Activated effector memory CD4-positive, alpha-beta T cell treated with anti-CD3 and anti-CD28 coated beads, Interleukin-2, amount 50 U/mL, for 16 hours (primary cell): ENCODE measurements around the gene NCAN.
A peak's percentile ranks its signal among the peaks of the same experiment; 100 is the strongest.
"Not testable (repeated sequence)": the region's sequence is repeated elsewhere in the genome, so short reads cannot be mapped to it uniquely, and the experiment has no call there.

Experiments
- DNase-seq: peaks from one replicate; pipeline ENCODE4 v3.0.0-alpha.2; 2020

The NCAN gene

DNA sequence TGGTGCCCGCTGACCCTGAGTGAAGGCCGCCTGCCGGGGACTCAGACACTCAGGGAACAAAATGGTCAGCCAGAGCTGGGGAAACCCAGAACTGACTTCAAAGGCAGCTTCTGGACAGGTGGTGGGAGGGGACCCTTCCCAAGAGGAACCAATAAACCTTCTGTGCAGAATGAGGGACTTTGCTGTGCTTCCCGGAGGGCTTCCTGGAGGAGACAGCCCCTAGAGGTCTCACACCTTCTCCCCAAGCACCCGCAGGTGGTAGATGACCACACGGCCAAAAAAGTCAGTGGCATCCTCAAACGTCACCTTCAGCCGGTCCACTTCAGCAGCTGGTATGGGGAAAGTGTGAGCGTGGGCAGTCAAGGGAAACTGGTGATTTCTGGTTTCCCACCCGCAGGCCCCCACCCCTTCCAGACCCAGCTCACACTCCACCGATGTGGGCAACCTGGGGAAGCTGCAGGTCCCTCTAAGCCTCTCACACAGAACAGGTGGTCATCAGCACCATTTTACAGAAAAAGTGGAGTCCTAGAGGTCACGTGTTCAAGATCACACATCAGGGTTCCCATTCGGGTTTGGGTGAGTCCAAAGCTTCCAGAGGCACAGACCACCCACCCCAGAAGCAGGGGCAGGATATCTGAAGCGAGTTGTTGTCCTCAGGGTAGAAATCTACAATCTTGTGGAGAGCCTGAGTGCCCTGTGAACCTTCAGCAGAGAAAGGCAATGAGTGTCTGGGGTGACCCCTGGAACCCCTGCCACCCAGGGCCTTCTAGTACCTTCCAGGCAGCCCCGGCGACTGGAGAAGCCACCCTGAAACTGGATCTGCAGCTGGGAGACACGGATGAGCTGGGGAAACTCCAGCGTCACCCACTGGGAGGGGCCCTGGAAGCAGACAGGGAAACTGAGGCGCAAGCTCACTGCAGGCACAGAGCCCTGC, 9.8 kb upstream of the NCAN start:
- DNase-seq: no peak

DNA sequence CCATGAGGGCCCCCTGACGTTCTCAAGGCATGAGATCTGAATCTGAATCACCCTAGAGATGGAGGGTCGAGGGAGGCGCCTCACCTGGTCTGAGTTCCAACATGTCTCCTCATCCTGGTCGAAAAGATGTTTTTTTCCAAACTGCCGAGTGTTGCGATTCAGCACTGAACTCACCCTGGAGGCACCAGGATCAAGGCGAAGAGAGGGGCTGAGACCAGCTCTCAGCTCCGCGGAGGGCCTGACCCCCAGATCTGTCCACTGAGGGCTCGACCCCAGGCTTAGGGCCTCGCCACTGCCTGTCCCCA, 9.1 kb upstream of the NCAN start:
- DNase-seq: no peak

GRCh38 chr19:19203012-19203856, 8.5 kb upstream of the NCAN start, which contains the start of gene NR2C2AP:
Gene NR2C2AP, minus strand, starts transcription at chr19:19203414. Its CDS starts 354 bp downstream, at chr19:19203060.
- DNase-seq: peak; percentile 97

DNA sequence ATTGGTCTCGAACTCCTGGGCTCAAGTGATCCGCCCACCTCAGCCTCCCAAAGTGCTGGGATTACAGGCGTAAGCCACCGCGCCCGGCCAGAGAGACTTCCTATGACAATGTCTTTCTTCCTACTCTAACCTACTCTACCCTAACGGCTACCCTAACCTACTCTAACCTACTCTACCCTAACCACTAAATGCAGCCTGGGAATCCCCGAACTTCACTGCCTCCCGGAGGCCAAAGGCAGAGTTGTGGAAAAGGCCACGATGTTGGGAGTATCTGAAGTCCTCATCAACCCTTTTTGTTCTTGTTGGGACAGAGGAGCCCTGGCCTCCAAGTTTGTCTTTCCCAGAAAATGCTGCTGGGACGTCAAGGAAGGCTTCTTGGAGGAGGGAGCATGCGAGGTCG, 7.6 kb upstream of the NCAN start:
- no peak for DNase-seq

GRCh38 chr19:19205416-19206410, 6.0 kb upstream of the NCAN start:
- DNase-seq: no peak

DNA sequence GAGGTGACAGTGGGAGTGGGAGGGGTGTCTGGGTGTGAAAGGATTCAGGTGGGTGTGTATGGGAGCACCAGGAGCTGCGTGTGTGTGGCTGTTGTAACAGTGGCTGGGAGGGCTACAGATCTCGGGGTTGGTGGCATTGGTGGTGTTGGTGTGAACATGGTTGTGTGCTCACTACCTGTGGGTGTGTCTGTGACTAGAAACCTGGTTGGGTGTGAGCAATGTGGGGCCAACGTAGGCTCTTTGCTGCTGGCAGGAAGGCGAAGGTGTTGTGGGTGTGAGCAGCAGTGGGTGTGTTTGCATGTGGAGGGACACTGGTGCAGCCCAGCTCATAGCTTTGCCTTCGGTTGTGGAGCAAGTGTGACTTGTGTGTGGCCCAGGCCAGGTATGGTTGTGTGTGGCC, 4.8 kb upstream of the NCAN start:
- DNase-seq: no peak

- DNase-seq: no peak
Observed at GRCh38 chr19:19207637-19208572, 3.9 kb upstream of the NCAN start.

GRCh38 chr19:19209372-19209771, 2.4 kb upstream of the NCAN start:
- DNase-seq: no peak

DNA sequence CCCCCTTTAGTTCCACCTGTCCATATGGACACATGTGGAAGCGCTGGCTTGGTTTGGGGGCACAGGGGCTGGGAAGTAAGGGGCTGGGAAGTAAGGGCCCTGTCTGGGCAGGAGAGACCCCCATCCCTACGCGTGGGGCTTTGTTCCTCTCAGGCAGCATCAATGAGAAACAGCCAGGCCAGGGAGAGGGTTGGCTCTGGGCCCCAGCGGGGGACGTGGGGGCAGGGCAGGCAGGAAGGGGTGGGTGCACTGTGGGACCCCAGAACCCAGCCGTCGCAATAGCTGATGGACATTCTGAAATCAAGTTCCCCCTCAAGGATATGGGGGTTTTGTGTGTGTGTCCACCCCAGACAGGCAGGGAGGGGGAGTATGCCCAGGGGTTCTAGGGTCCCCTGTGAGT, 1.2 kb downstream of the NCAN start:
- no peak for DNase-seq

DNA sequence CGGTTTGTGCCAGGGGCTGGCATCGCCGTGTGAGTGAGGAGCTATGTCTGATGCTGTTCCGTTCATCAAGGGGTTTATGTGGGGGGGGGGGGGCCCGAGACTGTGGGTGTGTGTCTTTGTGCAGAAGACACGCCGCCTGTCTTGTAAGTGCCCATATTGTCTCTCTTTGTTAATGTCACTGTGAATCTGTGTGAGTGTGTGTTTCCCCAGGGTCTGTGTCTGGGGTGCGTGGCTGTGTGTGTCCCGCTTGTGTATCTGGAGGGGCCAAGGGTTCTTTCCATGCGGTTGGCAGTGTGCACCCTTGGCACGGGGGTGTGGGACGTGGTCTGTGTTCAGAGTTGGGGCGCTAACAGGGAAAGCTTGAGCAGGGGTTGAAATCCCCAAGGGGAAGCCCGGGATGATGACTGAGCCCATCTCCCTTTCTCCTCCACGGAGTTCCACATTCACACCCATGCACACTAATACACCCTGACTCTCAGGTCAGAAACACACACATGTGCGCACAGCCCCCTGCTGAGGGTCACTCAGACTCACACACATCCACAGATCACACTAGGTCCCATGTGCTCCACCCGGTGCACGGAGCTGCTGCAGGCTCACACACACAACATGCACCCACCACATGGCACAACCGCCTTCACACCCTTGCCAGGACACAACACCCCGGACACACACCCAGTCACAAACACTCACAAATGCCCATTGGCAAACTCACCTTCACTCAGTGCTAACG, 1.8 kb downstream of the NCAN start:
- DNase-seq: no peak

DNA sequence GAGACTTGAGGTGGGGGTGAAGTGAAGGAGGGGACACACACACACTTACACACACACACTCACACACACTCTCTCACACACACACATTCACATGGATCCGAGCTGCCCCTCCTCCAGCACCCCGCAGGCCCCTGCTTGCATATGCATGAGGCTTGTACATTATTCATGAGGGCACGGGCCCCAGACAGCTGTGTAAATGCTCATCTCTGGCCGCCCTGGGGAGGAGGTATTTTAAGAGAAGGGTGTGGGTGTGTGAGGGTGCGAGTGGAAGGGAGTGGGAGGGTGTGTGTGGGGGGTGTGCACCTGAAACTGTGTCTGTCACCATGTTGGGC, 2.4 kb downstream of the NCAN start:
- no peak for DNase-seq

DNA sequence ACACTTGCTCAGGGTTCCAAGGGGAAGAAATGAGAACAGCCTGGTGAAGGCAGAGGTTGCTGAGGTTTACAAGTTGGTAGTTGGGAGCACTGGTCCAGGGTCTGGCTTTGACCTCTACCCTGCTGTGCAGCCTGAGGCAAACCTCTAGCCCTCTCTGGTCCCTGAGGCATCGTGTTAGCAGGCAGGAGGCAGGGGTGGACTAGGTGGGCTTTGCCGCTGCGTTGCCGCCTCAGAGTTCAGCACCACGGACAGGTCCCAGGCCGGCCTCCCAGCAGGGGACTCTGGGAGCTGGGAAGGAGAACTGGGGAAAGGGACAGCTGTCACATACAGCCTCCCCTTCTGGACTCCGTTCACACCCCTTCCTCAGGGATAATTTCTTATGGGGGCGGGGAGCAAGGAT, 3.1 kb downstream of the NCAN start:
- peak; percentile 71 for DNase-seq

DNA sequence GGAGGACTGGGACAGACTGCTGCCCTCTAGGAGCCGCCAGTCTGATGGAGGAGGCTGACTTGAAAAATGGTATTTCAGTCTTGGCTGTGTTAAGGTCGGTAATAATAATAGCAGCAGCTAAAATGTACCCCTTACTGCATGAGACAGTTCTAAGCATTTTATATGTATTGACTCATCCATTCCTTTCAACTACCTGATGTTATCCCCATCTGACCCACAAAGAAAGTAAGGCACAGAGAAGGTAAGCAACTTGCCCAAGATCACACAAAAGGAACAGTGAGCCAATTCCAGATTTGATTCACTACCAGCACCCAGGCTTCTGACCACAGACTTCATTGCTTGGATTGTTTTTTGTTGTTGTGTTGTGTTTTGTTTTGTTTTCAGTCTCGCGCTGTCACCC, 4.0 kb downstream of the NCAN start:
- no peak for DNase-seq

DNA sequence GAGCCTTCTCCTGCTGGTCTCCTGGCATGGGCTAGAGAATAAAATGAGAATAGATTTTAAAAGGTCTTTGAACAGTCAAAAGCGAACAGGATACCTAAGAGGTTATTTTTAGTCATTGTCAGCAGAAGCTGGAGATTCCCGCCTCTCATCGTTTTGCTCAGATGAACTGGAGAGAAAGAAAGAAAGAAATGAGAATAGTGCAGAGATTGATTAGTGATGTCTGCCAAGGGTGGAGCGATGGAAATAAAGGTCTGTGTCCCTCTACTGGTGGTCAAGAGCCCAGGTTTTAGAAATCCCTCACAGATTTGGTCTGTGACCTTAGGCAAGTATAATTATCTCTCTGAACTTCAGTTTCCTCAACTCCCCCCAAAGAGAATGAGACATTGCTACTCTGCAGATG, 5.3 kb downstream of the NCAN start:
- no peak for DNase-seq

DNA sequence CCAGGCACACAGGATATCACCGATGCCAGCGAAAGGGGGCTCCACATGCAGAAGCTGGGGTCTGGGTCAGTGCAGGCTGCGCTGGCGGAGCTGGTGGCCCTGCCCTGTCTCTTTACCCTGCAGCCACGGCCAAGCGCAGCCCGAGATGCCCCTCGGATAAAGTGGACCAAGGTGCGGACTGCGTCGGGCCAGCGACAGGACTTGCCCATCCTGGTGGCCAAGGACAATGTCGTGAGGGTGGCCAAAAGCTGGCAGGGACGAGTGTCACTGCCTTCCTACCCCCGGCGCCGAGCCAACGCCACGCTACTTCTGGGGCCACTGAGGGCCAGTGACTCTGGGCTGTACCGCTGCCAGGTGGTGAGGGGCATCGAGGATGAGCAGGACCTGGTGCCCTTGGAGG, 7.2 kb downstream of the NCAN start:
- DNase-seq: no peak

DNA sequence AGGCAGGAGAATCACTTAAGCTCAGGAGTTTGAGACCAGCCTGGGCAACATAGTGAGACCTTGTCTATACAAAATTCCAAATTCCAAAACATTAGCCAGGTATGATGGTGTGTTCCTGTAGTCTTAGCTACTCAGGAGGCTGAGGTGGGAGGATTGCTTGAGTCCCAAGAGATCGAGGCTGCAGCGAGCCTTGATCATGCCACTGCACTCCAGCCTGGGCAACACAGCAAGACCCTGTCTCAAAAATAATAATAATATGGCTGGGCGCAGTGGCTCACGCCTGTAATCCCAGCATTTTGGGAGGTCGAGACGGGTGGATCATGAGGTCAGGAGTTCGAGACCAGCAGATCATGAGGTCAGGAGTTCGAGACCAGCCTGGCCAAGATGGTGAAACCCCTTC, 9.2 kb downstream of the NCAN start:
- DNase-seq: not testable (repeated sequence)

DNA sequence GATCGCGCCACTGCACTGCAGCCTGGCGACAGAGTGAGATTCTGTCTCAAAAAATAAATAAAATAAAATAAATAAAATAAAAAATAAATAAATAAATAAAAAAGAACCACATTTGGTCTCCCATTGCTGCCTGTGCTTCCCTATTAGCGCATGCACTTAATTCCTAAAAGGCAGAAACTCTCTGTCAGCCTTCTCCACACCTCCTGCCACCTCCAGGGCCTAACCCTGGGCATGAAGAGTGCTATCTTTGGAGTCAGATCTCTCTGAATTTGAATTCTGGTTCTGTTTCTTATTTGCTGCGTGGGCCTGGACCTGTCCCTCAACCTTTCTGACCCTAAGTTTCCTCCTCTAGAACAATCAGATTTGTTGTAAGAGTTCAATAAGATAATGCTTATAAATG, 11.3 kb downstream of the NCAN start:
- DNase-seq: no peak

- DNase-seq: no peak
Observed at GRCh38 chr19:19223636-19224035, 11.9 kb downstream of the NCAN start.

GRCh38 chr19:19224150-19224851, 12.5 kb downstream of the NCAN start:
- DNase-seq: no peak

DNA sequence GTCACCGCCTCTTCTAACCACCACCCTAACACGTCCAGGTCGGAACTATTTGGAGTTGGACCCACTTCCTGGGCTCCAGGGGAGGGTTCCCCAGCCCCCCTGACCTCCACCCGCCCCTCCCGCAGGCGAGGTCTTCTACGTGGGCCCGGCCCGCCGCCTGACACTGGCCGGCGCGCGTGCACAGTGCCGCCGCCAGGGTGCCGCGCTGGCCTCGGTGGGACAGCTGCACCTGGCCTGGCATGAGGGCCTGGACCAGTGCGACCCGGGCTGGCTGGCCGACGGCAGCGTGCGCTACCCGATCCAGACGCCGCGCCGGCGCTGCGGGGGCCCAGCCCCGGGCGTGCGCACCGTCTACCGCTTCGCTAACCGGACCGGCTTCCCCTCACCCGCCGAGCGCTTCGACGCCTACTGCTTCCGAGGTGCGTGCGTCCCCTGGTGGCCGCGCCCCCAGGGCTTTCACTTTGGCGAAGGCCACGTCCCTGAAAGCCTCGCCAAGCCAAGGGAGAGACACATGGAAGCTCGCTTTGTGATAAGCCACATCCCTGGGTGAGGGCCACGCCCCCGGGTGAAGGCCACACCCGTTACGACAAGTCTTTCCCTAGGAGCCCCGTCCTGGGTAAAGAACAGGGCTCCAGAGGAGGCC, 13.2 kb downstream of the NCAN start:
- peak; percentile 90 for DNase-seq
